HFFc6 (cell line): ENCODE results near the gene OPCML. TPM values are rescaled to one million over a fixed set of nuclear protein-coding genes. Genes with fewer than 3 reads are reported as not detected.

ENCODE experiments used
- DNase-seq: peaks from one replicate; pipeline ENCODE4 v3.0.0-alpha.2; 2018
- H3K27ac Mint-ChIP-seq: 2 replicates; pipeline ENCODE4 v1.8.0; 2020; ENCODE audit warnings: mild to moderate bottlenecking, mixed read lengths
- H3K27me3 Mint-ChIP-seq: 2 replicates; pipeline ENCODE4 v1.8.0; 2021; ENCODE audit warnings: mild to moderate bottlenecking, moderate library complexity, mixed read lengths; ENCODE audit not compliant: insufficient read depth
- H3K36me3 Mint-ChIP-seq: 2 replicates; pipeline ENCODE4 v1.8.0; 2021; ENCODE audit warnings: low read depth, mixed read lengths
- H3K4me1 Mint-ChIP-seq: 2 replicates; pipeline ENCODE4 v1.8.0; 2020; ENCODE audit warnings: low read depth, mixed read lengths
- H3K4me3 Mint-ChIP-seq: 2 replicates; pipeline ENCODE4 v1.8.0; 2020; ENCODE audit warnings: mild to moderate bottlenecking, moderate library complexity, mixed read lengths
- H3K9me3 Mint-ChIP-seq: 2 replicates; pipeline ENCODE4 v1.8.0; 2020; ENCODE audit warnings: mild to moderate bottlenecking, mixed read lengths
- total RNA-seq, 6 experiments: library from RNA; stranded (reverse); fragmentation: NEBNext Ultra II Directional; extraction: Animal tissue kit (Norgen Biotek cat#: 25700); gene quantifications; 2 replicates in 1 of 6; 3 replicates in 5 of 6; pipeline ENCODE4 v1.2.3, GENCODE V29; 2021
- TF ChIP-seq, protein P1 (sequence below): fragments of 200-600 bp; sonication (generic); IDR thresholded peaks from 2 replicates; pipeline ENCODE4 v1.5.0; 2021; ENCODE audit warnings: antibody characterized with exemption, mild to moderate bottlenecking

Gene OPCML
- total RNA-seq, 6 experiments from 2014 or later: 0.11 to 1.7 (median 0.33) TPM

GRCh38 chr11:132450631-132451030 is 1081.7 kb downstream of the OPCML start:
- Mint-ChIP-seq H3K4me3 (no peak overlapping the region), H3K36me3 (no peaks in the 10 kb centered on the region), H3K27me3 (peaks cover 3% of the 10 kb centered on the region), H3K27ac (no peak overlapping the region), H3K9me3 (no peaks in the 10 kb centered on the region), H3K4me1 (peaks cover 16% of the 10 kb centered on the region; the same call in 1 of the 2 replicates)
- TF ChIP-seq, protein P1, sequence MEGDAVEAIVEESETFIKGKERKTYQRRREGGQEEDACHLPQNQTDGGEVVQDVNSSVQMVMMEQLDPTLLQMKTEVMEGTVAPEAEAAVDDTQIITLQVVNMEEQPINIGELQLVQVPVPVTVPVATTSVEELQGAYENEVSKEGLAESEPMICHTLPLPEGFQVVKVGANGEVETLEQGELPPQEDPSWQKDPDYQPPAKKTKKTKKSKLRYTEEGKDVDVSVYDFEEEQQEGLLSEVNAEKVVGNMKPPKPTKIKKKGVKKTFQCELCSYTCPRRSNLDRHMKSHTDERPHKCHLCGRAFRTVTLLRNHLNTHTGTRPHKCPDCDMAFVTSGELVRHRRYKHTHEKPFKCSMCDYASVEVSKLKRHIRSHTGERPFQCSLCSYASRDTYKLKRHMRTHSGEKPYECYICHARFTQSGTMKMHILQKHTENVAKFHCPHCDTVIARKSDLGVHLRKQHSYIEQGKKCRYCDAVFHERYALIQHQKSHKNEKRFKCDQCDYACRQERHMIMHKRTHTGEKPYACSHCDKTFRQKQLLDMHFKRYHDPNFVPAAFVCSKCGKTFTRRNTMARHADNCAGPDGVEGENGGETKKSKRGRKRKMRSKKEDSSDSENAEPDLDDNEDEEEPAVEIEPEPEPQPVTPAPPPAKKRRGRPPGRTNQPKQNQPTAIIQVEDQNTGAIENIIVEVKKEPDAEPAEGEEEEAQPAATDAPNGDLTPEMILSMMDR: no peak
- DNase-seq: no peak

- Mint-ChIP-seq H3K9me3 (no peaks in the 10 kb centered on the region), H3K27me3 (peaks cover 12% of the 10 kb centered on the region), H3K36me3 (no peaks in the 10 kb centered on the region), H3K4me3 (no peak overlapping the region), H3K27ac (no peak overlapping the region), H3K4me1 (peaks cover 18% of the 10 kb centered on the region; the same call in 1 of the 2 replicates)
- DNase-seq: peak; percentile 49
- TF ChIP-seq, protein P1: peak; percentile 22; the same call in 1 of the 2 replicates
Measured at GRCh38 chr11:132448334-132448995, 1083.8 kb downstream of the OPCML start.

DNA sequence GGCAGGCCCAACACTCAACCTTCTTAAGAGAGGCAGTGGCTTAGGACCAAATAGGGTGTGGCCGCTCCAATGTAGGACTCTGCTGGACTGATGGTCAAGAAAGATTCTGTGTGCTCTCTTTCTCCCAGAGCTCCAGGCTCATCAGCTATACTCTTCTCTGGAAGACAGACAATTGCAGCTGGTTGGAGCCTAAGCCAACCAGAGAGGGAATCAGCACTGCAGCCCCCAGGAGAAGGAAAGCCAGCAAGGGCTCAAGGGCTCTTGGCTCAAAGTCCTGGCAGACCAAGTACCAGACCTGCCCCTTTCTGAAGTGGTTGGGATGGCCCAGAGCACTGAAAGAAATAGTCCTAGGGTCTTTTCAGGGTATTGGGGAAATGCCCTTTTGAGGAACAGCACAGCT is 1084.5 kb downstream of the OPCML start:
- H3K9me3 Mint-ChIP-seq: no peaks in the 10 kb centered on the region
- H3K4me1 Mint-ChIP-seq: peaks cover 18% of the 10 kb centered on the region; the same call in 1 of the 2 replicates
- TF ChIP-seq, protein P1: no peak
- no peak overlapping the region for H3K27ac Mint-ChIP-seq
- H3K36me3 Mint-ChIP-seq: no peaks in the 10 kb centered on the region
- no peak for DNase-seq
- no peak overlapping the region for H3K4me3 Mint-ChIP-seq
- peaks cover 16% of the 10 kb centered on the region for H3K27me3 Mint-ChIP-seq

DNA sequence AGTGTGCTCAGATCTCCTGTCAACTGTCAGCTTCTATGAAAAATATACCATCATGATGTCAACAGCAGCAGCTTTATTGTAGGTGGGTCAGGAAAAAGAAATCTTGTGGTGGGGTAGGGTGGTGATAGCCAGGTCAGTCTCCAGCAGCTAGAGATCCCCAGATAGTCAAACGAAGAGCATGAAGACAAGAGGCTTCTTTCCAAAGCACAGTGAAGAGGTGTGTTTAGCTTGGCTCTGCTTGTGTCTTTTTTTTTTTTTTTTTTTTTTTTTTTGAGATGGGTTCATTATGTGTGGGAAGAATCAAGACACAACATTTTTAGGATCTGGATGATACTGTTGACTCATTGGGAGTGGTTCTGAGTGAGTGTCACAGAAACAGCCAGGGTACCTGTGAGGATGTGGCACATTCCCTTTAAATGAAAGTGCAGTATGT is 1086.4 kb downstream of the OPCML start:
- Mint-ChIP-seq H3K9me3 (no peaks in the 10 kb centered on the region), H3K4me1 (peaks cover 18% of the 10 kb centered on the region; the same call in 1 of the 2 replicates), H3K4me3 (no peak overlapping the region), H3K36me3 (no peaks in the 10 kb centered on the region), H3K27me3 (peaks cover 21% of the 10 kb centered on the region), H3K27ac (no peak overlapping the region)
- no peak for DNase-seq
- TF ChIP-seq, protein P1: no peak

GRCh38 chr11:132444911-132445310 is 1087.4 kb downstream of the OPCML start:
- H3K27ac Mint-ChIP-seq: no peak overlapping the region
- TF ChIP-seq, protein P1: no peak
- no peaks in the 10 kb centered on the region for H3K36me3 Mint-ChIP-seq
- DNase-seq: no peak
- peaks cover 19% of the 10 kb centered on the region; the same call in 1 of the 2 replicates for H3K4me1 Mint-ChIP-seq
- H3K4me3 Mint-ChIP-seq: no peak overlapping the region
- H3K9me3 Mint-ChIP-seq: no peaks in the 10 kb centered on the region
- H3K27me3 Mint-ChIP-seq: peaks cover 26% of the 10 kb centered on the region
